H9 (cell line): ENCODE results near the gene GFPT2. TPM values are rescaled to one million over a fixed set of nuclear protein-coding genes. Genes with fewer than 3 reads are reported as not detected.

Experiments
- DNase-seq: peaks from one replicate; pipeline ENCODE4 v3.0.0-alpha.2; 2017
- H2AFZ ChIP-seq: one replicate; pipeline ENCODE4 v1.6.1; 2013; ENCODE audit warnings: mild to moderate bottlenecking, low read length, control low read depth, moderate library complexity
- H2AK5ac ChIP-seq: 2 replicates; pipeline ENCODE4 v1.6.1; 2013; ENCODE audit warnings: low read length, control low read depth, mixed read lengths; ENCODE audit not compliant: insufficient read length
- H2BK120ac ChIP-seq: one replicate; pipeline ENCODE4 v1.6.1; 2013; ENCODE audit warnings: low read depth, mild to moderate bottlenecking, low read length, control low read depth, inconsistent platforms; ENCODE audit not compliant: poor library complexity, severe bottlenecking
- H2BK12ac ChIP-seq: 2 replicates; pipeline ENCODE4 v1.6.1; 2013; ENCODE audit warnings: low read length, control low read depth, mixed read lengths, low read depth; ENCODE audit not compliant: insufficient read length
- H2BK15ac ChIP-seq: 2 replicates; pipeline ENCODE4 v1.6.1; 2013; ENCODE audit warnings: low read depth, low read length, control low read depth
- H2BK20ac ChIP-seq: one replicate; pipeline ENCODE4 v1.6.1; 2013; ENCODE audit warnings: low read depth, mild to moderate bottlenecking, low read length, control low read depth, inconsistent platforms; ENCODE audit not compliant: poor library complexity, severe bottlenecking
- H2BK5ac ChIP-seq: 2 replicates; pipeline ENCODE4 v1.6.1; 2013; ENCODE audit warnings: low read length, control low read depth, mixed read lengths; ENCODE audit not compliant: insufficient read length
- H3K14ac ChIP-seq: 2 replicates; pipeline ENCODE4 v1.6.1; 2013; ENCODE audit warnings: low read length, control low read depth; ENCODE audit not compliant: insufficient read depth
- H3K18ac ChIP-seq: 2 replicates; pipeline ENCODE4 v1.6.1; 2013; ENCODE audit warnings: low read depth, mild to moderate bottlenecking, mixed read lengths, low read length, control low read depth; ENCODE audit not compliant: insufficient read length
- H3K23ac ChIP-seq: 2 replicates; pipeline ENCODE4 v1.6.1; 2013; ENCODE audit warnings: low read length, control low read depth, mixed read lengths, low read depth; ENCODE audit not compliant: insufficient read length
- H3K23me2 ChIP-seq: 2 replicates; pipeline ENCODE4 v1.6.1; 2013; ENCODE audit warnings: low read depth, mild to moderate bottlenecking, mixed read lengths, low read length, control low read depth; ENCODE audit not compliant: insufficient read length, poor library complexity, severe bottlenecking
- H3K27ac ChIP-seq: 2 replicates; pipeline ENCODE4 v1.5.1; 2013; ENCODE audit warnings: low read length, control low read depth, mixed read lengths, low read depth; ENCODE audit not compliant: insufficient read length
- H3K27me3 ChIP-seq: 2 replicates; pipeline ENCODE4 v1.6.1; 2013; ENCODE audit warnings: low read length, control low read depth, inconsistent platforms; ENCODE audit not compliant: insufficient read depth
- H3K4ac ChIP-seq: 2 replicates; pipeline ENCODE4 v1.6.1; 2013; ENCODE audit warnings: low read depth, mild to moderate bottlenecking, control low read depth, inconsistent platforms, low read length, moderate library complexity
- H3K4me1 ChIP-seq: 2 replicates; pipeline ENCODE4 v1.6.1; 2013; ENCODE audit warnings: low read length, control low read depth, inconsistent platforms; ENCODE audit not compliant: insufficient read depth
- H3K4me2 ChIP-seq: 2 replicates; pipeline ENCODE4 v1.6.1; 2013; ENCODE audit warnings: low read length, control low read depth, mixed read lengths; ENCODE audit not compliant: insufficient read length, insufficient read depth
- H3K56ac ChIP-seq: 2 replicates; pipeline ENCODE4 v1.6.1; 2013; ENCODE audit warnings: low read depth, mild to moderate bottlenecking, mixed read lengths, low read length, control low read depth; ENCODE audit not compliant: insufficient read length
- H3K79me1 ChIP-seq: 2 replicates; pipeline ENCODE4 v1.6.1; 2013; ENCODE audit warnings: low read depth, mild to moderate bottlenecking, moderate library complexity, low read length, control low read depth, inconsistent platforms; ENCODE audit not compliant: insufficient read depth, poor library complexity, severe bottlenecking
- H3K79me2 ChIP-seq: 2 replicates; pipeline ENCODE4 v1.6.1; 2013; ENCODE audit warnings: low read length, control low read depth, inconsistent platforms; ENCODE audit not compliant: insufficient read depth
- H3K9ac ChIP-seq: 2 replicates; pipeline ENCODE4 v1.6.1; 2013; ENCODE audit warnings: low read length, control low read depth, mixed read lengths; ENCODE audit not compliant: insufficient read length; ENCODE audit errors: extremely low read depth
- H3K9me3 ChIP-seq: one replicate; pipeline ENCODE4 v1.6.1; 2013; ENCODE audit warnings: low read depth, low read length, inconsistent platforms; ENCODE audit not compliant: control insufficient read depth
- H3T11ph ChIP-seq: one replicate; pipeline ENCODE4 v1.6.1; 2013; ENCODE audit warnings: mild to moderate bottlenecking, low read length, control low read depth, inconsistent platforms
- H4K20me1 ChIP-seq: one replicate; pipeline ENCODE4 v1.6.1; 2013; ENCODE audit not compliant: control insufficient read depth, insufficient read length, insufficient read depth
- H4K5ac ChIP-seq: 2 replicates; pipeline ENCODE4 v1.6.1; 2013; ENCODE audit warnings: low read depth, mild to moderate bottlenecking, mixed read lengths, low read length, control low read depth; ENCODE audit not compliant: insufficient read length
- H4K8ac ChIP-seq: replicated peaks from 2 replicates; pipeline ENCODE4 v1.6.1; 2013; ENCODE audit warnings: low read length, control low read depth, mixed read lengths, low read depth; ENCODE audit not compliant: insufficient read length
- H4K91ac ChIP-seq: 2 replicates; pipeline ENCODE4 v1.6.1; 2013; ENCODE audit warnings: low read depth, mild to moderate bottlenecking, moderate library complexity, mixed read lengths, low read length, control low read depth; ENCODE audit not compliant: insufficient read length
- H3K27ac Mint-ChIP-seq, 3 experiments: 2 replicates in 2 of 3; 3 replicates in 1 of 3; pipeline ENCODE4 v1.8.0; 2020 to 2021; ENCODE audit warnings: mixed read lengths in 3 of 3, mild to moderate bottlenecking in 1 of 3, moderate library complexity in 1 of 3
- H3K27me3 Mint-ChIP-seq: 2 replicates; pipeline ENCODE4 v1.8.0; 2021; ENCODE audit warnings: low read depth, mild to moderate bottlenecking, moderate library complexity, mixed read lengths
- H3K36me3 Mint-ChIP-seq, 3 experiments: 2 replicates in 2 of 3; 3 replicates in 1 of 3; pipeline ENCODE4 v1.8.0; 2020 to 2021; ENCODE audit warnings: low read depth in 3 of 3, mixed read lengths in 3 of 3; ENCODE audit not compliant: insufficient read depth in 1 of 3
- H3K4me1 Mint-ChIP-seq, 2 experiments: 2 replicates each; pipeline ENCODE4 v1.8.0; 2020; ENCODE audit warnings: mixed read lengths in 2 of 2
- H3K4me3 Mint-ChIP-seq, 2 experiments: 2 replicates in 1 of 2; 3 replicates in 1 of 2; pipeline ENCODE4 v1.8.0; 2020 to 2021; ENCODE audit warnings: mild to moderate bottlenecking in 2 of 2, mixed read lengths in 2 of 2, moderate library complexity in 1 of 2
- H3K9me3 Mint-ChIP-seq, 2 experiments: 2 replicates in 1 of 2; 3 replicates in 1 of 2; pipeline ENCODE4 v1.8.0; 2020; ENCODE audit warnings: mild to moderate bottlenecking in 2 of 2, mixed read lengths in 2 of 2, moderate library complexity in 1 of 2
- WGBS: extraction: QIAGEN DNeasy Blood & Tissue Kit; methylation state at CpG from one replicate; pipeline ENCODE4 v1.1.7; 2013; ENCODE audit warnings: missing lambda C conversion rate, low lambda C conversion rate, mixed read lengths; ENCODE audit not compliant: insufficient read length; ENCODE audit errors: extremely low coverage; 5-methylcytosine and 5-hydroxymethylcytosine counted together
- long read RNA-seq: library from polyadenylated mRNA; unstranded; transcript quantifications from one replicate; pipeline ENCODE4 v2.0.0, GENCODE V29; 2020
- total RNA-seq: library from RNA; stranded (reverse); gene quantifications from 2 replicates; pipeline ENCODE4 v1.2.1, GENCODE V29; 2021
- TF ChIP-seq, protein P1 (sequence below): fragments of 200-600 bp; sonication (generic); conservative IDR thresholded peaks from 3 replicates; pipeline ENCODE4 v1.8.0; 2021; ENCODE audit warnings: antibody characterized with exemption, mild to moderate bottlenecking

GFPT2 gene
- 85.0 and 89.8 TPM in 2 replicates for total RNA-seq
- long read RNA-seq, transcript GFPT2-201 (19 exons, 3,093 nt): major isoform, 750 of 1,115 reads
- long read RNA-seq, partial matches to known transcripts: 161 of 1,115 reads
- long read RNA-seq, other reads (novel, unspliced or antisense): 203 of 1,115 reads

DNA sequence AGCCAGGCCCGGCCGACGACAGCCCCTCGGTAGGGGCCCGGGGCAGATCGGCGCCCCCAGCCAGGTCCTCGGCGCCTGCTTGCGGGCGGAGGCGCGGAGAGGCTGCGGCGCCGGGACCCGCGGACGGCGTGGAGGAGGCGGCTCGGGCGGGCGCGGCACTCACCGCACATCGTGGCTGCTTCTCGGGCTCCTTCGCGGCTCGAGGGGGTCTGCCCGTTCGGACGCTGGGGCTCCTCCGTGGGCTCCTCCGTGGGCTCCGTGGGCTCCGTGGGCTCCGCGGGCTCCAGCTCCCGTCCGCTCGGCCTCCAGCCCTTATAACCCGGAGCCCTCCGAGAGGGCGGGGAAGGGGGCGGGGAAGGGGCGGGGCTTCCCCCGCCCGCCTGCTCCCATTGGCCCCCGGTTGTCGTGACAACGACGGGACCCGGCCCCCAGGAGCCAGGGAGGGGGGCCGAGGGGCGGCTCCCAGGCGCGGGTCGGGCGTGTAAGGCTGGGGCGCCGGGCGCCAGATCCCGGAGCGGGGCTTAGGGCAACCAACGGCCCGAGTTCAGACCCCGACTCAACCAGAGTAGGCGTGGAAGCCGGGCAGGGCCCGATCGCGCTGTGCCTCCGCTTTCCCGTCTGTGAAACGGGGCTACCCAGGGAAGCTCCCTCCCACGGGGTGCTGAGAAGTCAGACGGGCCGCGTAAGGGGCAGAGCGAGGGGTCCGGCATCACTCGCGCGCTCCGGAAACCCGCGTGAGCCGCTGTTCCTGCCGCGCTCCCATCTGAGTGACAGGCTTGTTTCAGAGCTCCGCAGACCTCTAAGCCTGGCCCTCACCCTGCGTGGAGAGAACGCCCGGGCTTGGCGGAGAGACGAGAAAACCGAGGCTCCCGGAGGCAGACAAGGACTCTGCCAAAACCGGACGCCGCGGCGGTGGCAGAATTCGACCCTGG lies at the start of gene GFPT2:
GFPT2 (minus strand) TSS at position 289 of the 932 bp plus-strand sequence; CDS start at position 170, 119 bp downstream.
- H4K20me1 ChIP-seq: peaks cover 3% of the 10 kb centered on the region
- no peak within 1 kb of the TSS for H3K56ac ChIP-seq
- H2BK15ac ChIP-seq: peak within 1 kb of the TSS; percentile 19; the same call in 1 of the 2 replicates
- H3K23ac ChIP-seq: no peak within 1 kb of the TSS
- H4K91ac ChIP-seq: no peak within 1 kb of the TSS
- no peak within 1 kb of the TSS for H2AK5ac ChIP-seq
- Mint-ChIP-seq H3K9me3 (peaks cover 0 to 1% of the 10 kb centered on the region in 2 experiments; a peak in 3 of 5 replicates), H3K36me3 (peaks cover 14 to 17% (median 16%) of the 10 kb centered on the region in 3 experiments; a peak in 6 of 7 replicates), H3K4me3 (peak within 1 kb of the TSS; percentile 82 to 91), H3K27me3 (peaks cover 32% of the 10 kb centered on the region), H3K4me1 (peaks cover 36 to 37% of the 10 kb centered on the region in 2 experiments), H3K27ac (peak within 1 kb of the TSS in 2 of 3 experiments; percentile 34 to 72; a peak in 1 of 7 replicates)
- H3K4me1 ChIP-seq: peaks cover 8% of the 10 kb centered on the region; the same call in 1 of the 2 replicates
- peak; percentile 89 for DNase-seq
- H3K9ac ChIP-seq: peak within 1 kb of the TSS; percentile 85
- H3K79me1 ChIP-seq: peaks cover 5% of the 10 kb centered on the region
- H4K8ac ChIP-seq: no peak within 1 kb of the TSS
- H3K79me2 ChIP-seq: peaks cover 32% of the 10 kb centered on the region; the same call in 1 of the 2 replicates
- no peak within 1 kb of the TSS for H3K27ac ChIP-seq
- peaks cover 17% of the 10 kb centered on the region for H3K23me2 ChIP-seq
- H3K14ac ChIP-seq: peak within 1 kb of the TSS; percentile 16
- no peak within 1 kb of the TSS for H2BK20ac ChIP-seq
- no CpG with 5 or more reads among the region's 106 CpGs for WGBS
- TF ChIP-seq, protein P1, sequence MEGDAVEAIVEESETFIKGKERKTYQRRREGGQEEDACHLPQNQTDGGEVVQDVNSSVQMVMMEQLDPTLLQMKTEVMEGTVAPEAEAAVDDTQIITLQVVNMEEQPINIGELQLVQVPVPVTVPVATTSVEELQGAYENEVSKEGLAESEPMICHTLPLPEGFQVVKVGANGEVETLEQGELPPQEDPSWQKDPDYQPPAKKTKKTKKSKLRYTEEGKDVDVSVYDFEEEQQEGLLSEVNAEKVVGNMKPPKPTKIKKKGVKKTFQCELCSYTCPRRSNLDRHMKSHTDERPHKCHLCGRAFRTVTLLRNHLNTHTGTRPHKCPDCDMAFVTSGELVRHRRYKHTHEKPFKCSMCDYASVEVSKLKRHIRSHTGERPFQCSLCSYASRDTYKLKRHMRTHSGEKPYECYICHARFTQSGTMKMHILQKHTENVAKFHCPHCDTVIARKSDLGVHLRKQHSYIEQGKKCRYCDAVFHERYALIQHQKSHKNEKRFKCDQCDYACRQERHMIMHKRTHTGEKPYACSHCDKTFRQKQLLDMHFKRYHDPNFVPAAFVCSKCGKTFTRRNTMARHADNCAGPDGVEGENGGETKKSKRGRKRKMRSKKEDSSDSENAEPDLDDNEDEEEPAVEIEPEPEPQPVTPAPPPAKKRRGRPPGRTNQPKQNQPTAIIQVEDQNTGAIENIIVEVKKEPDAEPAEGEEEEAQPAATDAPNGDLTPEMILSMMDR: no peak
- no peak within 1 kb of the TSS for H2BK12ac ChIP-seq
- H3K4me2 ChIP-seq: peak within 1 kb of the TSS; percentile 88
- H4K5ac ChIP-seq: no peak within 1 kb of the TSS
- H3K18ac ChIP-seq: no peak within 1 kb of the TSS
- H3K9me3 ChIP-seq: no peaks in the 10 kb centered on the region
- peaks cover 6% of the 10 kb centered on the region; the same call in 1 of the 2 replicates for H3K27me3 ChIP-seq
- H3T11ph ChIP-seq: no peak within 1 kb of the TSS
- no peak within 1 kb of the TSS for H2BK120ac ChIP-seq
- no peak within 1 kb of the TSS for H2BK5ac ChIP-seq
- no peak within 1 kb of the TSS for H2AFZ ChIP-seq
- no peak within 1 kb of the TSS for H3K4ac ChIP-seq
